ENCODE data around the gene METRNL. TPM values are rescaled to one million over a fixed set of nuclear protein-coding genes. Genes with fewer than 3 reads are reported as not detected.

METRNL gene
- total RNA-seq, 2 donors from 2014 or later, result 141 to 180 TPM

- Histone ChIP-seq H3K36me3 (peaks cover 16% of the 10 kb centered on the region), H3K4me1 (ENCODE audit: control insufficient read depth in 1 of 2, low read depth in 2 of 2) (peaks cover 77 to 94% of the 10 kb centered on the region in 2 donors), H3K9me3 (no peaks in the 10 kb centered on the region), H3K27ac (peak overlapping the region; percentile 6 to 72), H3K4me3 (peak overlapping the region; percentile 60), H3K27me3 (replicated peaks; ENCODE audit: insufficient read depth) (no peaks in the 10 kb centered on the region)
- no peak for TF ChIP-seq CTCF (IDR thresholded peaks at IDR 0.05)
- DNase-seq (ENCODE audit: low spot score) (no peak), ATAC-seq (ENCODE audit: insufficient number of reproducible peaks, low FRiP score, low read depth) (no peak)
Observed at GRCh38 chr17:83086199-83086880, 6.9 kb downstream of the METRNL start.

GRCh38 chr17:83086907-83087787 lies 7.7 kb downstream of the METRNL start:
- Histone ChIP-seq H3K27me3 (replicated peaks; ENCODE audit: insufficient read depth) (no peaks in the 10 kb centered on the region), H3K9me3 (no peaks in the 10 kb centered on the region), H3K36me3 (peaks cover 16% of the 10 kb centered on the region), H3K4me3 (peak overlapping the region; percentile 60), H3K4me1 (ENCODE audit: control insufficient read depth in 1 of 2, low read depth in 2 of 2) (peaks cover 81 to 94% of the 10 kb centered on the region in 2 donors), H3K27ac (peak overlapping the region; percentile 32 to 72)
- DNase-seq (ENCODE audit: low spot score) (no peak), ATAC-seq (ENCODE audit: insufficient number of reproducible peaks, low FRiP score, low read depth) (no peak)
- TF ChIP-seq CTCF (IDR thresholded peaks at IDR 0.05), result no peak

DNA sequence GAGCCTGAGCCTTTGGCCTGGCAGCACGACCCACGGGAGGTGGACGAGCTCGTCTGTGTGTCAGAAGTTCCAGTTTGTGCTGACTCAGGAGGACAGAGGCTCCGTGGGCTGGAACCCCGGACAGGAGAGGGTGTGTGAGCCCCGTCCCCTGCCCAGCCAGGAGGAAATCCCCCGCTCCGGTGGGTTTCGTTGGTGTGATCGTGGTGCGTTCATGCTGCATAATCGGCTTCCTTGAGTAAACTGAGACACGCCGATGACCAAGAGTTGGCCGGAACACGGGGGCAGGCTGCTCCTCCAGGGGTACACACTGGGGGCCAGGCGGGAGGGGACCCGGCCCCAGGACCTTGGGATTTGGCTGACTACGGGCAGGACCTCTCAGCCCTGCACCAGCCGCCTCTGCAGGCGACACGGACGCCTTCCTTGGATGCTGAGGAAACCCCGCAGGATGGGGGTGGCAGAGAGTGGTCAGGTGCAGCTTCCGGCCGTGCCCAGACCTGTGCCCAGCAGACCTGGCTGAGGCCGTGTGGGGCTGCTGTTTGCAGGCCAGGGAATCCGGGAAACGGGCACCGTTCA lies 8.5 kb downstream of the METRNL start:
- Histone ChIP-seq H3K4me3 (peak overlapping the region; percentile 60), H3K9me3 (no peaks in the 10 kb centered on the region), H3K4me1 (ENCODE audit: control insufficient read depth in 1 of 2, low read depth in 2 of 2) (peaks cover 74 to 94% of the 10 kb centered on the region in 2 donors), H3K27me3 (replicated peaks; ENCODE audit: insufficient read depth) (no peaks in the 10 kb centered on the region), H3K27ac (peak overlapping the region; percentile 32 to 72), H3K36me3 (peaks cover 17% of the 10 kb centered on the region)
- DNase-seq (ENCODE audit: low spot score) (no peak), ATAC-seq (ENCODE audit: insufficient number of reproducible peaks, low FRiP score, low read depth) (no peak)
- no peak for TF ChIP-seq CTCF (IDR thresholded peaks at IDR 0.05)

- no peak for ATAC-seq (ENCODE audit: insufficient number of reproducible peaks, low FRiP score, low read depth)
- Histone ChIP-seq H3K4me3 (peak overlapping the region; percentile 60), H3K4me1 (ENCODE audit: control insufficient read depth in 1 of 2, low read depth in 2 of 2) (peaks cover 68 to 91% of the 10 kb centered on the region in 2 donors), H3K27ac (peak overlapping the region in 1 of 2 donors; percentile 72), H3K27me3 (replicated peaks; ENCODE audit: insufficient read depth) (no peaks in the 10 kb centered on the region), H3K9me3 (no peaks in the 10 kb centered on the region), H3K36me3 (peaks cover 23% of the 10 kb centered on the region)
- TF ChIP-seq CTCF (IDR thresholded peaks at IDR 0.05), result no peak
- DNase-seq (ENCODE audit: low spot score), result no peak
Observed at GRCh38 chr17:83088451-83088850, 9.0 kb downstream of the METRNL start.

GRCh38 chr17:83088909-83089308 lies 9.5 kb downstream of the METRNL start:
- Histone ChIP-seq H3K9me3 (no peaks in the 10 kb centered on the region), H3K36me3 (peaks cover 28% of the 10 kb centered on the region), H3K27ac (peak overlapping the region in 1 of 2 donors; percentile 46), H3K4me1 (ENCODE audit: control insufficient read depth in 1 of 2, low read depth in 2 of 2) (peaks cover 63 to 87% of the 10 kb centered on the region in 2 donors), H3K27me3 (replicated peaks; ENCODE audit: insufficient read depth) (no peaks in the 10 kb centered on the region), H3K4me3 (peak overlapping the region; percentile 60)
- ATAC-seq (ENCODE audit: insufficient number of reproducible peaks, low FRiP score, low read depth) (no peak), DNase-seq (ENCODE audit: low spot score) (no peak)
- no peak for TF ChIP-seq CTCF (IDR thresholded peaks at IDR 0.05)

Measured in thoracic aorta (tissue), 2 donors.